Spleen (tissue), 11 donors: ENCODE data around the gene TNNT2. TPM values are rescaled to one million over a fixed set of nuclear protein-coding genes. Genes with fewer than 3 reads are reported as not detected.

Experiments
- DNase-seq: peaks from one replicate; pipeline ENCODE4 v3.0.0-alpha.2; 2020
- H3K27ac ChIP-seq, 8 donors: fragments of 200-600 bp; sonication (generic) in 7 of 8; 1 replicate in 4 of 8; 2 replicates in 4 of 8; pipeline versions ENCODE4 v1.5.0 to v1.8.0; 2016 to 2021; ENCODE audit warnings: inconsistent platforms in 4 of 8, mild to moderate bottlenecking in 4 of 8, moderate library complexity in 1 of 8
- H3K27me3 ChIP-seq, 7 donors: fragments of 200-600 bp; sonication (generic) in 6 of 7; replicated peaks in 1 of 7; 1 replicate in 4 of 7; 2 replicates in 3 of 7; pipeline versions ENCODE4 v1.5.0 to v1.8.0; 2016 to 2021; ENCODE audit warnings: inconsistent platforms in 3 of 7, mild to moderate bottlenecking in 1 of 7
- H3K36me3 ChIP-seq, 6 donors: fragments of 200-600 bp; sonication (generic) in 5 of 6; 1 replicate in 4 of 6; 2 replicates in 2 of 6; pipeline versions ENCODE4 v1.5.0 to v1.8.0; 2016 to 2021; ENCODE audit warnings: inconsistent platforms in 2 of 6
- H3K4me1 ChIP-seq, 6 donors: fragments of 200-600 bp; sonication (generic) in 5 of 6; 1 replicate in 3 of 6; 2 replicates in 3 of 6; pipeline versions ENCODE4 v1.5.0 to v1.8.0; 2016 to 2021; ENCODE audit warnings: inconsistent platforms in 3 of 6
- H3K4me3 ChIP-seq, 8 donors: fragments of 200-600 bp; sonication (generic) in 7 of 8; 1 replicate in 4 of 8; 2 replicates in 4 of 8; pipeline versions ENCODE4 v1.5.0 to v1.8.0; 2016 to 2021; ENCODE audit warnings: inconsistent platforms in 4 of 8, mild to moderate bottlenecking in 4 of 8, moderate library complexity in 2 of 8
- H3K9me3 ChIP-seq, 8 donors: fragments of 200-600 bp; sonication (generic) in 7 of 8; 1 replicate in 4 of 8; 2 replicates in 4 of 8; pipeline versions ENCODE4 v1.5.0 to v1.8.0; 2016 to 2021; ENCODE audit warnings: inconsistent platforms in 4 of 8
- POLR2A ChIP-seq, 3 donors: fragments of 450-650 bp; IDR thresholded peaks; one replicate each; pipeline ENCODE4 v1.5.1; 2017; ENCODE audit warnings: antibody characterized with exemption in 3 of 3, mild to moderate bottlenecking in 1 of 3
- POLR2AphosphoS5 ChIP-seq, 3 donors: sonication (generic); formaldehyde crosslinking; IDR thresholded peaks; one replicate each; pipeline ENCODE4 v1.5.1; 2017; ENCODE audit warnings: antibody characterized with exemption in 3 of 3
- WGBS, 5 donors: extraction: QIAGEN DNeasy Blood & Tissue Kit in 3 of 5; methylation state at CpG; one replicate each; pipeline versions ENCODE4 v1.1.5 to v1.1.7; 2013 to 2018; 5-methylcytosine and 5-hydroxymethylcytosine counted together
- intact Hi-C: fragments of 100-400 bp; cut with DNase I; formaldehyde crosslinking; loops from one replicate; pipeline ENCODE4 v1.15.0; 2023; ENCODE audit warnings: low total_unique reads
- polyA plus RNA-seq, 3 donors: library from polyadenylated mRNA; stranded (reverse); fragments of 200-250 nt; gene quantifications; one replicate each; pipeline ENCODE4 v1.2.1, GENCODE V29; 2013
- total RNA-seq, 7 donors: library from RNA; depleted of rRNA in 3 of 7; stranded (reverse); fragments of >200 nt in 3 of 7; fragmentation: NEBNext Ultra II Directional in 4 of 7; extraction: Animal tissue kit (Norgen Biotek cat#: 25700) in 4 of 7; gene quantifications; one replicate each; pipeline versions ENCODE4 v1.1.0 to v1.2.1, GENCODE V29; 2016 to 2021
- TF ChIP-seq, protein P1 (sequence below), 11 experiments: fragments of 200-600 bp in 7 of 11; fragments of 450-650 bp in 4 of 11; sonication (generic) in 4 of 11; IDR thresholded peaks in 8 of 11; conservative IDR thresholded peaks in 3 of 11; 1 replicate in 7 of 11; 2 replicates in 4 of 11; pipeline versions ENCODE4 v1.4.0 to v1.8.0; 2016 to 2021; ENCODE audit warnings: antibody characterized with exemption in 11 of 11, inconsistent platforms in 4 of 11, mild to moderate bottlenecking in 1 of 11
- donor health status: healthy with polysubstance abuse.
- donor health status: DM: no; HTN: no; CAD: no; lungs with moderate emphysema.
- donor health status: DM: no; HTN: no; CAD: no.
- donor health status: Bipolar disorder and iron deficiency.
- donor health status: healthy.
- donor health status: DM: no; HTN: no; CAD: no.
- donor health status: DM: yes; HTN: yes; CAD: no.

Gene TNNT2
- total and polyA plus RNA-seq, 10 donors = 0.41 to 3.8 (median 1.2) TPM; not detected in 5

DNA sequence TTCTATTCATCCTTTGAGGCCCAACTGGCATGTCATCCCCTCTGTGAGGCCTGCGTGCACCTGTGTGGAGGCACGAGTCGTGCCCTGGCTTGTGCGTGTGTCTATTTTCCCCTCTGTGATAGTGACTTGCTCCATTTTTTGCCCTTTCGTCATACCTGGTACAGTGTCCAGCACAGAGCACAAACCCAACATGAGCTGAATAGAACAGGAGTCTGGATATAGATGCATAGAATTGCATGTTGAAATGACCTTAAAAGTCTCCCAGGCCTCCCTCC, 32.5 kb downstream of the TNNT2 start:
- Histone ChIP-seq H3K4me3 (no peak overlapping the region), H3K27ac (no peak overlapping the region), H3K4me1 (no peaks in the 10 kb centered on the region), H3K36me3 (no peaks in the 10 kb centered on the region), H3K9me3 (peaks cover 0 to 12% (median 0%) of the 10 kb centered on the region in 8 donors), H3K27me3 (peaks cover 0 to 22% (median 4%) of the 10 kb centered on the region in 7 donors)
- no peak for DNase-seq
- TF ChIP-seq, protein P1, sequence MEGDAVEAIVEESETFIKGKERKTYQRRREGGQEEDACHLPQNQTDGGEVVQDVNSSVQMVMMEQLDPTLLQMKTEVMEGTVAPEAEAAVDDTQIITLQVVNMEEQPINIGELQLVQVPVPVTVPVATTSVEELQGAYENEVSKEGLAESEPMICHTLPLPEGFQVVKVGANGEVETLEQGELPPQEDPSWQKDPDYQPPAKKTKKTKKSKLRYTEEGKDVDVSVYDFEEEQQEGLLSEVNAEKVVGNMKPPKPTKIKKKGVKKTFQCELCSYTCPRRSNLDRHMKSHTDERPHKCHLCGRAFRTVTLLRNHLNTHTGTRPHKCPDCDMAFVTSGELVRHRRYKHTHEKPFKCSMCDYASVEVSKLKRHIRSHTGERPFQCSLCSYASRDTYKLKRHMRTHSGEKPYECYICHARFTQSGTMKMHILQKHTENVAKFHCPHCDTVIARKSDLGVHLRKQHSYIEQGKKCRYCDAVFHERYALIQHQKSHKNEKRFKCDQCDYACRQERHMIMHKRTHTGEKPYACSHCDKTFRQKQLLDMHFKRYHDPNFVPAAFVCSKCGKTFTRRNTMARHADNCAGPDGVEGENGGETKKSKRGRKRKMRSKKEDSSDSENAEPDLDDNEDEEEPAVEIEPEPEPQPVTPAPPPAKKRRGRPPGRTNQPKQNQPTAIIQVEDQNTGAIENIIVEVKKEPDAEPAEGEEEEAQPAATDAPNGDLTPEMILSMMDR (IDR thresholded peaks at IDR 0.05 in 8 of 11, conservative IDR thresholded peaks at IDR 0.05 in 3 of 11) = no peak
- TF ChIP-seq POLR2A (IDR thresholded peaks at IDR 0.05) (no peak), POLR2AphosphoS5 (IDR thresholded peaks at IDR 0.05) (no peak)
- WGBS, 5 donors = 87 to 98% (median 96%) methylated on average over 5 of the region's 5 CpGs
- intact Hi-C loops = no loop called here

DNA sequence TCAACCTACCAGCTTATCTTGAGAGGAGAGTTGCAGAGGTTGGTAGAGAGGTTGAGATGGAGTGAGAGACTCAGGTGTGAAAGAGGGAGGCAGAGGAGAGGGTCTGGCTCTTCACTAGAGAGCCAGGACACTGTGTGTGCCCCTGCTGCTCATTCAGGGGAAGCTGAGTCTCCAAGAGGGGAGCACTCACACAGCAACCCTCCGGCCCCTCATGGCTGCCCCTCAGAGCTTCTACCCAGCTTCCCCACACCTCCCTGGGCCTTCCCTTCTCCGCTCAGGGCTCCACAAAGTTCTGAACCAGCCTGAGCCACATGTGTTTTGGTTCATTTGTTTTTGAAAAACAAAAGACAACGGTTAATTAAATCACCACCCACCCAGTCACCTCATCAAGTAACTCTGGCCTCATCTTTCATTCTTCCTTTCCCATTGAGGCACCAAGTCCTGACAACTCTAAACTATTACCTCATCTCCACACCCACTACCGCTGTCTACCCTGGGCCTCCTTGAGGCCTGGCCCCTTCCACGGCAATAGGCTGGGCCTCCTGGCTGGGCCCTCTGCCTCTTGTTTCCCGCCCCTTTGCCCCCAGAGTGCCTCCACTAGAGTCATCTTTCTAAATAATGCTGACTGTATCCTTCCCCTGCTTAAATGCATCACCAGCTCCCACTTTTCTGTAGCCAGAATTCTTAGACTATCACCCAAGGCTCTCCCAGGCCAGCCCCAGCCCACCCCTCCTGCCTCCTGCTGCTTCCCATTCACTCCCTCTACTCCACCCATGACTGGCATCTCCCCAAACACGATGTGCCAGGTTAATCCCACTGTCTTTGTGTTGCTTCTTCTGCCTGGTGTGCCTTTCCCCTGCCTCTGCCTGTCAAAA, 33.0 kb downstream of the TNNT2 start:
- Histone ChIP-seq H3K4me3 (no peak overlapping the region), H3K4me1 (no peaks in the 10 kb centered on the region), H3K36me3 (no peaks in the 10 kb centered on the region), H3K27ac (no peak overlapping the region), H3K27me3 (peaks cover 0 to 22% (median 4%) of the 10 kb centered on the region in 7 donors), H3K9me3 (peaks cover 0 to 12% (median 0%) of the 10 kb centered on the region in 8 donors)
- no peak for TF ChIP-seq POLR2AphosphoS5 (IDR thresholded peaks at IDR 0.05)
- TF ChIP-seq, protein P1 (IDR thresholded peaks at IDR 0.05 in 8 of 11, conservative IDR thresholded peaks at IDR 0.05 in 3 of 11) = no peak
- no peak for TF ChIP-seq POLR2A (IDR thresholded peaks at IDR 0.05)
- peak; percentile 38 for DNase-seq
- intact Hi-C loops = no loop called here
- 73 to 85% (median 80%) methylated on average over 7 of the region's 7 CpGs for WGBS, 5 donors

DNA sequence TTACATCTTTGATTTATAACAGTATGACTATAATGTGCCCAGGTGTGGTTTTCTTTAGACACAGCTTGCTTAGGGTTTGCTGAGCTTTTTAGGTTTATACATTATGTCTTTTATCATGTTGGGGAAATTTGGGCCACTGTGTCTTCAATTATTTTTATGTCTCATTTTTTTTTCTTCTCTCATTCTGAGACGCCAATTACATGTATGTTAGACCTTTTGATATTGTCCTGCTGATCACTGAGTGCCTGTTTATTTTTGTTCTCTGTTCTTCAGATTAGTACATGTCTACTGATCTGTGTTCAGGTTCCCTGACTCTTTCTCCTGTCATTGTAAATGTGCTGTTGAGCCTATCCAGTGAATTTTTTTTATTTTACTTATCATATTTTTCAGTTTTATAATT, 36.1 kb downstream of the TNNT2 start:
- Histone ChIP-seq H3K4me1 (no peaks in the 10 kb centered on the region), H3K9me3 (peaks cover 0 to 12% (median 0%) of the 10 kb centered on the region in 8 donors), H3K36me3 (no peaks in the 10 kb centered on the region), H3K27me3 (no peaks in the 10 kb centered on the region), H3K4me3 (no peak overlapping the region), H3K27ac (no peak overlapping the region)
- no peak for DNase-seq
- TF ChIP-seq, protein P1 (IDR thresholded peaks at IDR 0.05 in 8 of 11, conservative IDR thresholded peaks at IDR 0.05 in 3 of 11) = no peak
- TF ChIP-seq POLR2A (IDR thresholded peaks at IDR 0.05) (no peak), POLR2AphosphoS5 (IDR thresholded peaks at IDR 0.05) (no peak)
- WGBS, 5 donors = 78 to 96% (median 88%) methylated on average over 1 of the region's 1 CpG
- intact Hi-C loops = no loop called here

DNA sequence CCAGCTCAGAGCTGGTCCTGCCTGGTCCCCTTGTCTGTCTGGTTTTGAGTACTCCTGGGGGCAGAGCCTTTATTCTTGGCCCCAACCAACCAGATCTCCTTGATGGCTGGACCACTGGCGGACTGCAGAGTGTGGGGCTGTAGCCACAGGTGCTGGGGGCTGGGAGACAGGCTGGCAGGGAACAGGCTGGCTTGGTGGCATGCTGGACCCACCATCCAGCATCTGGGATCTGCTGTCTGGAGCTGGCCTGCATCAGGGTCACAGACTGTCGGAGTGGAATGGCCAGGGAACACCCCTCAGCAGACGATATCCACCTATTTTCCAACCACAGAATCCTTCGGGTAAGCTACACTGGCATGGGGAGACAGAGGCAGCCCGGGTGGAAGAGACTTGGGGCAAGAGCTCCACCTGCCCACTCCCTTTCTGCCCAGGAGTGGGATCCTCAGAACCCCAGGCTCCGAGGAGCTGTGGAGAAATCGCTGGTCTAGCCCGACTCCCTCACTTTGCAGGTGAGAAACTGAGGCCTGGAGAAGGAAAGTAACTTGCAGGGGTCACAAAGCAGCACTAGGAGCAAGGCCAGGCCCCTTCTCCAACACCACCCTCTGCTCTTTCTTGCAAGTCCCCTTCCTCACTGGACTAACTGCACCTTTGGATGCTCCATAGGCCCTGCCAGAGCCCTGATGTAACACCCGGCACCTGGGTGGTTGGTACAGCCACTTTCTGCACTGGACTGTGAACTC, 40.6 kb downstream of the TNNT2 start:
- intact Hi-C loops = no loop called here
- Histone ChIP-seq H3K4me1 (no peaks in the 10 kb centered on the region), H3K36me3 (no peaks in the 10 kb centered on the region), H3K9me3 (peaks cover 0 to 8% (median 0%) of the 10 kb centered on the region in 8 donors), H3K4me3 (no peak overlapping the region), H3K27me3 (peaks cover 0 to 6% (median 0%) of the 10 kb centered on the region in 7 donors), H3K27ac (no peak overlapping the region)
- WGBS, 5 donors = 83 to 95% (median 87%) methylated on average over 9 of the region's 9 CpGs
- DNase-seq = peak; percentile 42
- no peak for TF ChIP-seq POLR2AphosphoS5 (IDR thresholded peaks at IDR 0.05)
- TF ChIP-seq, protein P1 (IDR thresholded peaks at IDR 0.05 in 8 of 11, conservative IDR thresholded peaks at IDR 0.05 in 3 of 11) = no peak
- TF ChIP-seq POLR2A (IDR thresholded peaks at IDR 0.05) = no peak
